ENCODE results near the gene LRCH1.

DNA sequence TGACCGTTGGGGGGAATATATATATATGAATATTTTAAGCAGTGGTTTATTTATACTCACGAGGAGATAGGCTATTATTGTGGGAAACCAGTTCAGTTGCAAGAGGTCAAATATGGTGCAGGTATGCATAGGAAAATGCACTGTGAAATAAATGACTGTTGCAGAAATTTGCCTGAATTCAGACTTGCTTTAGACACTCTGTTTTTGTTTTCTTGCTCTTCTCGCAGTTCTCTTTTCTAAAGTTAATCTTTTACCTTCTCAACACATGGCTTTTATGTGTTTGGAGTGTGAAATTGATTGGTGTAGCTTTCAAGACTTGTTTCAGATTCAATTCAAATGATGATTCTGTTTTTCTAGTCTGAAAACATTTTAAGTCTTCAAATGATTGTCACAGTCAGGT, 109.7 kb downstream of the LRCH1 start:
- TF ChIP-seq CREB1 (IDR thresholded peaks at IDR 0.05; ENCODE audit: low read depth) (no peak), YY1 (IDR thresholded peaks at IDR 0.05; ENCODE audit: low read depth) (no peak), CEBPB (IDR thresholded peaks at IDR 0.05) (no peak), TAF1 (IDR thresholded peaks at IDR 0.05; ENCODE audit: low read depth) (no peak), RAD21 (IDR thresholded peaks at IDR 0.05; ENCODE audit: low read depth) (no peak), EP300 (IDR thresholded peaks at IDR 0.05; ENCODE audit: borderline replicate concordance) (no peak), FOXM1 (IDR thresholded peaks at IDR 0.05; ENCODE audit: borderline replicate concordance, low read depth) (no peak), TEAD4 (IDR thresholded peaks at IDR 0.05) (no peak), TCF12 (IDR thresholded peaks at IDR 0.05; ENCODE audit: low read depth) (no peak)
- TF ChIP-seq, protein P1, sequence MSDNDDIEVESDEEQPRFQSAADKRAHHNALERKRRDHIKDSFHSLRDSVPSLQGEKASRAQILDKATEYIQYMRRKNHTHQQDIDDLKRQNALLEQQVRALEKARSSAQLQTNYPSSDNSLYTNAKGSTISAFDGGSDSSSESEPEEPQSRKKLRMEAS (IDR thresholded peaks at IDR 0.05) = no peak
- TF ChIP-seq, protein P2, sequence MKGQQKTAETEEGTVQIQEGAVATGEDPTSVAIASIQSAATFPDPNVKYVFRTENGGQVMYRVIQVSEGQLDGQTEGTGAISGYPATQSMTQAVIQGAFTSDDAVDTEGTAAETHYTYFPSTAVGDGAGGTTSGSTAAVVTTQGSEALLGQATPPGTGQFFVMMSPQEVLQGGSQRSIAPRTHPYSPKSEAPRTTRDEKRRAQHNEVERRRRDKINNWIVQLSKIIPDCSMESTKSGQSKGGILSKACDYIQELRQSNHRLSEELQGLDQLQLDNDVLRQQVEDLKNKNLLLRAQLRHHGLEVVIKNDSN (IDR thresholded peaks at IDR 0.05) = no peak
- TF ChIP-seq, protein P3, sequence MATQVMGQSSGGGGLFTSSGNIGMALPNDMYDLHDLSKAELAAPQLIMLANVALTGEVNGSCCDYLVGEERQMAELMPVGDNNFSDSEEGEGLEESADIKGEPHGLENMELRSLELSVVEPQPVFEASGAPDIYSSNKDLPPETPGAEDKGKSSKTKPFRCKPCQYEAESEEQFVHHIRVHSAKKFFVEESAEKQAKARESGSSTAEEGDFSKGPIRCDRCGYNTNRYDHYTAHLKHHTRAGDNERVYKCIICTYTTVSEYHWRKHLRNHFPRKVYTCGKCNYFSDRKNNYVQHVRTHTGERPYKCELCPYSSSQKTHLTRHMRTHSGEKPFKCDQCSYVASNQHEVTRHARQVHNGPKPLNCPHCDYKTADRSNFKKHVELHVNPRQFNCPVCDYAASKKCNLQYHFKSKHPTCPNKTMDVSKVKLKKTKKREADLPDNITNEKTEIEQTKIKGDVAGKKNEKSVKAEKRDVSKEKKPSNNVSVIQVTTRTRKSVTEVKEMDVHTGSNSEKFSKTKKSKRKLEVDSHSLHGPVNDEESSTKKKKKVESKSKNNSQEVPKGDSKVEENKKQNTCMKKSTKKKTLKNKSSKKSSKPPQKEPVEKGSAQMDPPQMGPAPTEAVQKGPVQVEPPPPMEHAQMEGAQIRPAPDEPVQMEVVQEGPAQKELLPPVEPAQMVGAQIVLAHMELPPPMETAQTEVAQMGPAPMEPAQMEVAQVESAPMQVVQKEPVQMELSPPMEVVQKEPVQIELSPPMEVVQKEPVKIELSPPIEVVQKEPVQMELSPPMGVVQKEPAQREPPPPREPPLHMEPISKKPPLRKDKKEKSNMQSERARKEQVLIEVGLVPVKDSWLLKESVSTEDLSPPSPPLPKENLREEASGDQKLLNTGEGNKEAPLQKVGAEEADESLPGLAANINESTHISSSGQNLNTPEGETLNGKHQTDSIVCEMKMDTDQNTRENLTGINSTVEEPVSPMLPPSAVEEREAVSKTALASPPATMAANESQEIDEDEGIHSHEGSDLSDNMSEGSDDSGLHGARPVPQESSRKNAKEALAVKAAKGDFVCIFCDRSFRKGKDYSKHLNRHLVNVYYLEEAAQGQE (IDR thresholded peaks at IDR 0.05; ENCODE audit: low read depth) = no peak
